HG03097 (cell line): ENCODE measurements around the gene BARHL1.

Experiments used
- ATAC-seq: cut with Tn5 transposase; IDR thresholded peaks from one replicate; pipeline ENCODE4 v1.9.1; 2021; ENCODE audit not compliant: unreplicated experiment, low FRiP score

The BARHL1 gene

GRCh38 chr9:132582276-132582785 is at the start of gene BARHL1:
Gene BARHL1 (plus strand): TSS chr9:132582606. CDS start chr9:132582798, 192 bp downstream.
- ATAC-seq: no peak

GRCh38 chr9:132534832-132535231 is 47.6 kb upstream of the BARHL1 start:
- ATAC-seq: no peak

DNA sequence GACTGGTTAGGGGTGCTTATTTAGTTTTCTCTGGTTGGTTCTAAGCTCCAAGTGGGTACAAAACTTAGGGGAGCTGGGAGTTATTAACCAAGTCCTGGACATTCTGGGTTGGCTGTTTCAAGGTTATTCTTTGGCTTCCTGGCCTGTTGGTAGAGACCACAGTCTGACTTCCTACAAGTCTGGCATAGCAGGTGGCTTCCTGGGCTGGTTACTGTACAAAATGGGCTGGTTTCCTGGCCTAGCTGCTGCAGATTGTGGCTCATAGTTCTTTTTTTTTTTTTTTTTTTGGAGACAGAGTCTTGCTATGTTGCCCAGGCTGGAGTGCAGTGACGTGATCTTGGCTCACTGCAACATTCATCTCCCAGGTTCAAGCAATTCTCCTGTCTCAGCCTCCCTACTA is 46.3 kb upstream of the BARHL1 start:
- ATAC-seq: no peak

DNA sequence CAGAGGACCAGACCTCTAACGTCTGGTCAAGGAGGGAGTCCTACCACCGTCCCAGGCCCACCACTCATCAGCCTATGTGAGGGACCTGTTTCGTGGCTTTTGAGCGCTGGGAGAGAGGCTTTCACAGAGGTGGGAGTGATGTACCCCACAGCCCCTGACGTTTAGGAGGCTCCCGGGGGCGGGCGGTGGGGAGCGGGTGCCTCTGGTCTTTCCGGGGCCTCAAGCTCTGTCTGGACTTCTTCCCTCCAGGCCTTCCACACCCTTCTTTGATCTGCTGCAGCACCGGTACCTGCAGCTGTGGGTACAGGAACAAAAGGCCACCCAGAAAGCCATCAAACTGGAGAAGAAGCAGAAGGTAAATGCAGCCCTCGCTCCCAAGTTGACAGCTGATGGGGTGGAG is 45.1 kb upstream of the BARHL1 start:
- ATAC-seq: no peak

GRCh38 chr9:132538071-132538470 is 44.3 kb upstream of the BARHL1 start:
- no peak for ATAC-seq

DNA sequence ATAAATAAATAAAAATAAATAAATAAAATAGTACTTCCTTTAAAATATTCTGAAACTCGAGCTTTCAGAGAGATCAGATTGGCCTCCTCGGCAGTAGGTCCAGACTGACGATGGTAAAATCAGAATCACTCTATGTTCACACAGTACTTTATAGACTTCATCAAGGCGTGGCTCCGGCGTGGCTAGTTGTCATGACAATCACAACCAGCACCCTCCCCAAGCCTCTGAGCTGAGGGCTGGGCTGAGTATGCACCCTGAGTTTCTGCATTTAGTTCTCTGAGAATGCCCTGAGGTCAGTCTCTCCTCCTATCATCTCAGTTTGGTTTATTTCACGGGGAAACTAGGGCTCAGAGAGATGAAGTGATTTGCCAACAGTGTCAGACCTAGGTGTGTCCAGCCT is 43.3 kb upstream of the BARHL1 start:
- no peak for ATAC-seq

DNA sequence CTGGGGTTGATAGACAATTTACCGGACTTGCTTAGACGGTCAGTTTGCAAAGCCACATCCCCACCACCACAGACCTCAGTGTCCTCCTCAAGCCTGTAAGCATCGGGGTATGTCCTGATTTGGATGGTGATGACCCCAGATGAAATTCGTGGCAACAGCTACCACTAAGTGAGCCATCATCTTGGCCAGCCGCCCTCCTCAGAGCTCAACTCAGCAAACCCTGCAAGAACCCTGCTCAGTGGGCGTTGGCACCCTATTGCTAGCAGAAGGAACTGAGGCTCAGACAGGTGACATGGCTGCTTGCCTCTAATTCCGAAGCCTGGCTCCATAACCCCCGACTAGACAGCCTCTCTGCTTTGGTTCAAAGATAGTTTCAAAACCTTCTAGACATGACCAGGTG is 41.4 kb upstream of the BARHL1 start:
- no peak for ATAC-seq

DNA sequence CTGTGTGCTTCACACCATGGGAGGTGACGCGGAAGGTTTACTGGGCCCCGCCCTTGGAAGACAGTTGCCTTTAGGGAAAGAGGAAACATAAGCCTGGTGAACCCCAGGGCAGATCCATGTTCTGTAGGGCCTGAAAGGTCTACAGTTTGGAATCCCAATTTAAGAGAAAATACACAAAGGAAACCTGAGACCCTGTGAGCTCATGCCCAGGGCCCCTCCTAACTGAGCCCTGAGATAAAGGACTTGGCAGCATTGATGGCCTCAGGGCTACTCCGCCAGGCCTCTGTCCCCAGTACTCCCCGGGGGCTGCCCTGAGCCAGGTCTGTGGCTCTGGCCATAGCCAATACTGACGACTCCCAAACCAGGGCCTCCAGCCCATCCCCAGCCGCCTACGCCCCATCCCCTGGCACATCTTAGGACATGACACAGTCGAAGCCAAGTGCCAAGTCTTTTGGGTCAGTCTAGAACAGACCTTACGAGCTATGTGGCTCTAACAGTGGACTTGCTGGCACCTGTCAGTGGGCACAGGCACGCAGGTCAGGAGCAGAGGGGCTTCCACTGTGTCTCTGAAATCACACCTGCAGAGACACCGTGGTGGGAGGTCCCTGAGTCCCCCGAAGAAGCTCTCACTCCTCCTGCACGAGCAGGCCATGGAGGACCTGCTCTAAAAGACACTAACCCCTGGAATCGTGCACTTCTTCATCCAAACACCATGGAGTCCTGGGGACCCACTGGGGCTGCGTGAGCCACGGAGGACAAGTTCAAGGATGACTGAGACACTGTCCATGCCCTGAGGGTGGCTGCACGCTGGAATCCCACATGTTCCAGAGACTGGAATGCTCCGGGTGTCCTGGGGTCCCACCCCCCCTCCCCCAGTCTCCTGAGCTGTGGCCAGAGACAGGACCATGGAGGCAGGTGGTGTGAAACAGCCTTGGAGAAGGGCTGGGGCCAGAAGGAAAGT is 40.3 kb upstream of the BARHL1 start:
- no peak for ATAC-seq

DNA sequence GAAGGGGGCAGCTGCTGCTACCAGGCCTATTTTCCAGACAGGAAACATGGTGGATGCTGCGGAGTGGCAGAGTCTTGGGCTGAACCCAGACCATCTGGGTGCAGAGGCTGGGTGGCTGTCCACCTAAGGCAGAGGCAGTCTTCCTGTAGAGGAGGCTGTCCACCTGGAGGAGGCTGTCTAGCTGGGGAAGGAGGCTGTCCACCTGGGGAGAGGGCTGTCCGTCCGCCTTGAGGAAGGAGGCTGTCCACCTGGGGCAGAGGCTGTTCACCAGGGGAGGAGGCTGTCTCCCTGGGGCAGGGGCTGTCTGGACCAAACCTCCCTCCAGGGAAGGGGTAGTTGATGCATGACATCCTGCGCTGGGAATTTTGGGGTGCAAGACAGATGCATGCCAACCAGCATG is 39.2 kb upstream of the BARHL1 start:
- no peak for ATAC-seq

DNA sequence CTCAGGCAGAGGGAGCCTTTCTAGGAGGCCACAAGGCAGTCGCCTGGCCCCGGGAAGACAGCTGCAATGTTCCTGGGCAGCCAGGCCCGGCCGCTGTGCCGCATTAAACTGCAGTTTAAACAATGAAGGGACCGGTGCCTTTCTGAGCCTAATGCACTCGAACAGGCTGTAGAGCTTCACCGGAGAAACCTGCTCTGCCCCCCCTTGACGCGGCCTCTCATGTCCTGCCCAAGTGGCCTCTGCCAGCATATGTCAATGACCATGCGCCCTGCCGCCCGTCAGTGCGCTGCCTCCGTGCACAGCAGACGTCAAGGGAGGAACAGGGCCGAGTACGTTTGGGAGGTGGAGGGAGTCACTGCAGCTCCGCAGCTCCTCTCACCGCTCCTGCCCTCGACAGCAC is 38.4 kb upstream of the BARHL1 start:
- no peak for ATAC-seq

- no peak for ATAC-seq
These were observed 36.8 kb upstream of the BARHL1 start for GRCh38 chr9:132545578-132545977.

GRCh38 chr9:132546148-132547051 is 36.0 kb upstream of the BARHL1 start:
- ATAC-seq: no peak

- ATAC-seq: no peak
These were observed 35.4 kb upstream of the BARHL1 start for GRCh38 chr9:132547052-132547431.

DNA sequence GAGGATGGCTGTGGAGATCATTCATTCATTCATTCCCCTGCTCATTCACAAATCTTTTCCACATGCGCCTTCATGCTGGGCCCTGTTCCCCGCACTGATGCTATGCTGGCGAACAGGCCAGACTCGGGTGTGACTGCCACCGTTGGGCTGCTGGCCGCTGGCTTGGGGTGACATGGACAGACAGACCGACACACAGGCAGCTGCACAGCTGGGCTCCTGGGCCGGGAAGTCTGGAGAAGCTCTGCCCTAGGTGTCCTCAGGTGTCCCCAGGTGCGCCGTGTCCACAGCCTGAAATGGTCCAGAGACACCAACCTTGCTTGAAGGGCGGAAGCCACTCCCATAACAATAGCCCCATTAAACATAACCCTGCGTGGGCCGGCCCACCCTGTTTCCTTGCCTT is 35.0 kb upstream of the BARHL1 start:
- no peak for ATAC-seq

GRCh38 chr9:132547976-132548730 is 34.3 kb upstream of the BARHL1 start:
- ATAC-seq: no peak

GRCh38 chr9:132548751-132549640 is 33.4 kb upstream of the BARHL1 start:
- no peak for ATAC-seq

DNA sequence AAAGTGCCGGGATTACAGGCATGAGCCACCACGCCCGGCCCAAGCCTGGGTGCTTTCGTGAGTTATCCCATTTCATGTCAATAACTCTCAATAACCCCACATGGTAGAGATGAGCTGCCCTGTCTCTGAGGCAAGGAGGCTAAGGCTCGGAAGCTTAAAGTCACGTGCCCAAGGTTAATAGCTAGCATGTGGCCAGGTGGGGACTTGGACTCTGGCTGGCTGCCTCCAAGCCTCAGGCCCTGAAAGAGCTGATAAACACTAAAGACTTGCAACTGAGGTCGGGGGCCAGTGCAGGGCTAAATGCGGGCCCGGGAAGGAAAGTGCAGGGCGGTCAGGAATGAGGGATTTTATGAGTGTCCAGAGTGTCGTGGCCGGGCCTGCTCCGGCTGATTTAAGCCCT is 30.9 kb upstream of the BARHL1 start:
- no peak for ATAC-seq

DNA sequence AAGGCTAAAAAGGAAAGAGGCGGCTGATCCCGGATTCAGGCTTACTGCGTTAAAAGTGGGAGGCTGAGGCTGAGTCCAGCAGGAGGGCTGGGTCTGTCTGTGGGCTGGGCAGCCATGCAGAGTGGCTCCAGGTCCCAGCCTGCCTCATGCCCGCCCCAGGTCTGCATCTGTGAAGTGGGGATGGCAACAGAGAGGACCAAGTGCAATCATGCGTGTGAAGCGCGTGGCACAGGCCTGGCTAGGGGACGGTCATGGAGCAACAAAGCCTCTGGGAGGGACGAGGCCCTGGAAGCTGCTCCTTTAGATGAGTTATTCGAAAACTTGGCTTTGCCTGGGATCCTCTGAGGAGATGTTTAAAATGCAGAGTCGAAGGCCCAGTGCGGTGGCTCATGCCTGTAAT is 30.4 kb upstream of the BARHL1 start:
- ATAC-seq: no peak

- no peak for ATAC-seq
These were observed 27.7 kb upstream of the BARHL1 start for GRCh38 chr9:132554755-132555154.

- no peak for ATAC-seq
These were observed 26.9 kb upstream of the BARHL1 start for GRCh38 chr9:132555528-132555927.
